C4-2B (cell line): Measurements from ENCODE around the gene PPP1R14C.

Source experiments
- CTCF ChIP-seq: fragments of 450-650 bp; conservative IDR thresholded peaks from 2 replicates; pipeline ENCODE4 v1.5.1; 2017; ENCODE audit warnings: mild to moderate bottlenecking
- ZFX ChIP-seq: fragments of 450-650 bp; IDR thresholded peaks from 2 replicates; pipeline ENCODE4 v1.6.1; 2017

GRCh38 chr6:150220634-150221551, 78.0 kb downstream of the PPP1R14C start:
- TF ChIP-seq CTCF = no peak
- no peak for TF ChIP-seq ZFX
